HG03342 (cell line): ENCODE measurements around the gene EPHA4.
"Not testable (repeated sequence)": the region's sequence is repeated elsewhere in the genome, so short reads cannot be mapped to it uniquely, and the experiment has no call there.

Experiments
- ATAC-seq: cut with Tn5 transposase; IDR thresholded peaks from one replicate; pipeline ENCODE4 v1.9.1; 2021; ENCODE audit warnings: mild to moderate bottlenecking, moderate library complexity; ENCODE audit not compliant: unreplicated experiment

EPHA4 gene

DNA sequence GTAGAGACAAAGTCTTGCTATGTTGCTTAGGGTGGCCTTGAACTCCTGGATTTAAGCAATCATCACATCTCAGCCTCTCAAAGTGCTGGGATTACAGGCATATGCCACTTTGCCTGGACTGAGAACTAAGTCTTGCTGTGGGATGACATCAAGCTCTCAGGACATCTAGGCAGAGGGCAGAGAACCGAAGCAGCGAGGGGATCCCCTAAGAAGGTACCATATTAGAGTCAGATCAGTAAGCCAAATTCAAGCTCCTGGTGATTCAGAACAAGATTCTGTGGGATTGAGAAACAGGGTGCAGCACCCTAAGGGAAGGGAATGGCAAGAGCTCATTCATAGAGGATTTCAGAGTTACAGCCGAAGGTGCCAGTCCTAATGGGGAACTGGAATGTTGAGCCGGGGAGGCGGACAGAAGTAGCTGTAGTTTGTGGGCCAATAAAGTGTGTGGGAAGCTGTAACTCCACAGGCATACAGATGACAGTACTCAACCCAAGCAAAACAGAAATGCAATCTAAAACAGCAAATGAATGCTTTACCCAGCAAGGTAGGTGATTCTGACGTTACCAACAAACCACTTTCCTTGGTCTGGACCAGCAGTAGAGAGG lies 30.9 kb downstream of the EPHA4 start:
- no peak for ATAC-seq

DNA sequence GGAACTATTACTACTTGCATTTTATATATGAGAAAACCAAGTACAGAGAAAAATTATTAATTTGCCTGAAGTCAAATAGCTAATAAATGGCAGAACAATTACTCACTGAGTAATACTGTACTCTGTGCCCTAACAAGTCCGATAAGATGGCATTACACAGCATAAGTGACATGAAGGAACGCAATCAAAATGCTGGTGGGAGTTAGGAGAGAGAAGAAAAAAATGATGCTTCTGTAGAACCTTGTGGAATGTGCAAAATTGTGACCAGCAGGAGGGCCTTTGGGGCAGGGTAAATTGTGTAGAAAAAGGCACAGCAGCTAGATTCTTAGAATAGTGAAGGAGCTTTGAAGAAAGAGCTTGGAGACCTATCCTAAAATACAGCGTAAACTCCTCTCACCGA lies 32.9 kb downstream of the EPHA4 start:
- ATAC-seq: no peak

DNA sequence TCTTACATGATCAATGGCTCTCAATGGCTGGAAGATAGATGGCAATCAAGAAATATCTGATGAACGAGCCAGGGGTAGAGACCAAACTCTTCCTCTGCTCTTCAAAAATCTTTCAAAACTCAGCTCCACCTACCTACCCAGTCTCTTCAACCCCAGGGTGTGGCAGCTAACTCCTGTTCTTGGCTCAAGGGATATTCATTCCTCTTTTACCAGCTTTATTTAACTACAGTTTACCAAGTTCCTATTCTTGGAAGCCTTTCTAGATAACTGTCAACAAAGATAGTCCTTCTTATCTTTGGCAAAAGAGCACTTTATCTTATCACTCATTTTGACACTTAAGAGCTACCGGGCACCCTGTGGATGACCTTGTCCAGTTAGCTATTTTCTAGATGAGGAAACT lies 36.3 kb downstream of the EPHA4 start:
- no peak for ATAC-seq

GRCh38 chr2:221533299-221533698 lies 38.8 kb downstream of the EPHA4 start:
- ATAC-seq: no peak

DNA sequence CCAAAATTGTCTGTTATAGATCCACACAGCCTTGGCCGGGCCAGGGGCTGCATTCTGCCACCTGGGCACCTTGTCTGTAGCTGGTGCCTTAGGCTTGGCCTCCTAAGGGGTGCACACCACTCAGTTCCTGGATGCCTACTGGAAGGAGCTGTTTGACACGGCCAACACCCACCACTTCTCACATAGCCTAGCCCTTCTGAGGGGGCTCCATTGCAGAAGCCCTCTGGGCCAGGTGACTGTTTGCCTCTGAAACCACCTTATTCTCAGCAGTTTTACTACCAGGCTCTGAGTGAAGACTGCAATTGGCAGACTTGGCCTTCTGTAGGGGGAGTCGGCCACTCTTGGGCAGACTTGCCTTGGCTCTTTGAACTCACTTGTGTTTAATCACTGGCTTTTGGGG lies 39.5 kb downstream of the EPHA4 start:
- ATAC-seq: no peak

DNA sequence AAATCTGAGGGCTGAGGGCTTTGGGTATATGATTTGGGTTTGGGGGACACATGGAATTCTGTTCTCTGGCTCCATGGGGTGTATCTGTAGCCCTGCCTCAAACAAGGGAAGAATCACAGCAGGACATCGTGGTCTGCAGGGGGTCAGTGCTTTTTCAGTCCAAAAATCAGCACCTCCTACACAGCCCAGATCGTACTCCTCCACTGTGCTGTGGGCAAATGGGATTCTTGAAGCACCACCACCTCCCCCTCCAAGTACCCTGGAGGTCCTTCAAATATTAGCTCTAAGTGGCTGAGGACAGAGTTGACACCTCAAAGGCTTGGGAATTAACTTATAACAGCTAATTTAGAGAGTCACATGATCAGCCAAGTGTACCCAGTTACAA lies 41.5 kb downstream of the EPHA4 start:
- no peak for ATAC-seq

- no peak for ATAC-seq
Measured at GRCh38 chr2:221529943-221530652, 42.0 kb downstream of the EPHA4 start.

GRCh38 chr2:221529177-221529942 lies 42.7 kb downstream of the EPHA4 start:
- no peak for ATAC-seq

- no peak for ATAC-seq
Measured at GRCh38 chr2:221527776-221528309, 44.3 kb downstream of the EPHA4 start.

DNA sequence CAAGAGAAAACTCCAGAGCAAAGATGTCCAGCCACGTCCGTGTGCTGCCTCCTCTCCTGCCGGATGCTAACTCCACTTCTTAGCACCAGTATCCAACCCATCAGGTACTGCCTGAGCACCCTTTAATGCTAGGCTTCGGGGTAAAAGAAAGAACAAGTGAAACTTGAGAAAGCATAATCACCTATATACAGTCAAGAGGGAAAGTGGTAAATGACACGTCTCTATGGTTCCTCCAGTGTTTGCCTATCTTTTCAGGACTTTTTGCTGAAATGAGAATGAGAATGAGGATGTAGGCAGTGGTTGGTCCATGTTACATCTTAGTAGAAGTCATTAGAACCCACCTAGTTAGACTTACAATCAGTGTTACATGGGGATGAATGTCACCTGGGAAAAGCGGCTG lies 47.9 kb downstream of the EPHA4 start:
- ATAC-seq: no peak

DNA sequence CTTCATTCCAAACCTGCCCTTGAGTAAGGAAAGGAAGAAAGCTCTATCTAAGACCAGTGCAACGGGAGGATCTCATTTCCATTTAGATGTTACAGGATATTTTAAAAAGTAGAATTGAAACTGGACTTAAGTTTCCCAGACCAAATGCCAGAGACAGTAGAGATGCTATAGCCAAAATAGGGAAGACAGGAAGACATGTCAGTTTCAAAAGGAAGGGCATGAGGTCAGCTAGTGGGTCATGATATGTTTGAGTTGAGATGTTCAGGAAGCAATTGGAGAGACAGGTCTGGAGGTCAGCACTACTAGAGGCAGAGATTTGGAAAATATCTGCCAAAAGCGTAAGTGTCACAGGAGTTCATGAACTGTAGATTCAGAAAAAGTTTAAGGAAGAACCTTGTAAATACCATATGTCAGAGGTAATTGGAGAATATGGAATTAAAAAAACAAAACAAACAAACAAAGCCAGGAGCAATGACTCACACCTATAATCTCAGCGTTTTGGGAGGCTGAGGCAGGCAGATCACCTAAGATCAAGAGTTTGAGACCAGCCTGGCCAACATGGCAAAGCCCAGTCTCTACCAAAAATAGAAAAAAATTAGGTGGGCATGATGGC lies 50.8 kb downstream of the EPHA4 start:
- ATAC-seq: no peak

DNA sequence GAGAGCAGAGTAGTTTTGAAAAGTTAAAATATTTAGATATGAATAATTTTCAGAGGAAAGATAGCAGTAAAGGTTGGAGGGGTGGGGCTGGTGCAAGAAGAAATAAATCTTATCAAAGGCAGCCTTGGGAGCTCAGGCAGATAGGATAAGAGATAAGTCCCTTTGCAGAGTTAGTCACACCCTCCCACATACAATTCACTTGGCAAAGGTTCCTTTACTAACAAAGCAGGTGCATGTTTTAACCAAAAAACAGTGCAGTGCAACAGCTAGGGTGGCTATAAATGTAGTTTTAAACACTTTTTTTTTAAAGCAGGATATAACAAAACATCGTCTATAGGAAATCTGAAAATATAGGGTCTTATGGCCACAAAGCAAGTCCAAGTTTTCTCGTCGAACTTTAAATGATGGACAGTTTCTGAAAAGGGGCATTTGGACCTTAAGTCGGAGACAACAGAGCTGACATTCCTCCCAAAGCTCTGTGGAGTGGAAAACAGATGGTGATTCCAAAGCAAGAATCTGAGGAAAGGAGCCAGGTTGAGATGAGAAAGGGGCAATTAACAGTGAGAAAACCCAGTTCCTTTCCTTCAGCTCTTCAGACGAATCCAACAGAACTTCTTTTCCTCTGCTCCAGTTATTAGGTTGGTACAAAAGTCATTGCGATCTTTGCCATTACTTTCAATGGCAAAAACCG lies 53.0 kb downstream of the EPHA4 start:
- ATAC-seq: no peak

- peak; percentile 77 for ATAC-seq
Measured at GRCh38 chr2:221518201-221518934, 53.7 kb downstream of the EPHA4 start.

DNA sequence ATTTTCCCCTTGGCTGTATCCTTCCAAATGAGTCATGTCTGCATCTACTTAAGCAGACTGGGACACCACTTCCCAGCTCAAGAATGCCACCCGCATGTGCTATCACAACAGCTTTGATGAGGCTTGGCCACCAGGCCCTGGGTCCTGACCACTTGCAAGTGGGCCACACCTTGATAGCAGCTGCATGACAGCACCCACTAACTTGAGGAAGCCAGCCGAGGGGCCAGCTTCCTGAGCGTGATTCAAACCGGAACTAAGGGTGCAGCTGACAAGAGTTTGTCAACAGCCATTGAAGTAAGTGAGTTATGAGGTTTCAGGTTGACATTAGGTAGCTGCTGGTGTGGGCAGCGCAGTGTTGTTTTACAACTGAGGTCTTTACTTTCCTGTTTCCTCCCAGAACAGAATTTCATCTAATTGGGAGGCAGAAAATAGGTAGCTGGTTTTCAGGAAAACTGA lies 54.4 kb downstream of the EPHA4 start:
- peak; percentile 82 for ATAC-seq

- ATAC-seq: no peak
Measured at GRCh38 chr2:221517146-221517695, 54.9 kb downstream of the EPHA4 start.

DNA sequence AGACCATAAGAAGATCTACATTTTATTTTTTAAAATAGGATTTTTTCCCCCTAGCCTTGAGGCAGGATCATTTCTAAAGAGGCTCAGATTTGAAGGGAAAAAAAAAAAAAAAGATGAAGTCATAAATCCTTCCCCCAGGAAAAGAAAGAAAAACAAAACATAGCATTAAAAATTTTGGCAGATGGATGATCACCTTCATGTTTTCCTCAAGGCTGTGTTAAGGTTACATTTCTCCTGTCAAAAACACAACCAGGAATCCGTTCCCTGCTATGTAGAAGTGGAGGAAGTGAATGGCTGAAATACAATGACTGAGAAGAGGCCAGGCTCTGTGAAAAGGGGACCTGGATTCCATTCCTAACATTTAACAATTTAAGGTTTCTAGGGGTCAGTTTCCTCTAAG lies 56.2 kb downstream of the EPHA4 start:
- ATAC-seq: no peak

- ATAC-seq: no peak
Measured at GRCh38 chr2:221514305-221515040, 57.6 kb downstream of the EPHA4 start.

DNA sequence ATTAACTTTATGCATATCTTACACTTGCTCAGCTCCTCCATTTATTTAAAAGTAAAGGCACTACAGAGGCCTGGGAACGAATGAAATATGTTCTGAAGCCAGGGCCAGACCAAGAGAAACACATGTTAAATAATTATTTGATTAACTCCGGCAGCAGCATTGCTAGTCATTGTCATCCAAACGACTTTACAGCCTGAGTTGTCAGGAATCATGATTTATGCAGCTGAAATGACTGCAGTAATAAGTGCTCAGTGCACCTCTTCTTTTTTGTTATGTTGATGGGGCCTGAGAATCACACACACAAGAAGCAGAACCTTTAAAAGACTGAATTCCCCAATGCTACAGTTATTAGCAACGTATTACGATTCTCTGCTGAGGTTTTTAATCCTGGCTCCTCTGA lies 58.9 kb downstream of the EPHA4 start:
- no peak for ATAC-seq

- ATAC-seq: not testable (repeated sequence)
Measured at GRCh38 chr2:221511325-221511724, 60.8 kb downstream of the EPHA4 start.
